Measurements from ENCODE around the gene FCN3. TPM values are rescaled to one million over a fixed set of nuclear protein-coding genes. Genes with fewer than 3 reads are reported as not detected.

The FCN3 gene
- total RNA-seq, 5 donors from 2014 or later (not counting 1 experiment from before 2014, with no cell fraction given): 0.26 to 0.44 (median 0.38) TPM; not detected in 2

DNA sequence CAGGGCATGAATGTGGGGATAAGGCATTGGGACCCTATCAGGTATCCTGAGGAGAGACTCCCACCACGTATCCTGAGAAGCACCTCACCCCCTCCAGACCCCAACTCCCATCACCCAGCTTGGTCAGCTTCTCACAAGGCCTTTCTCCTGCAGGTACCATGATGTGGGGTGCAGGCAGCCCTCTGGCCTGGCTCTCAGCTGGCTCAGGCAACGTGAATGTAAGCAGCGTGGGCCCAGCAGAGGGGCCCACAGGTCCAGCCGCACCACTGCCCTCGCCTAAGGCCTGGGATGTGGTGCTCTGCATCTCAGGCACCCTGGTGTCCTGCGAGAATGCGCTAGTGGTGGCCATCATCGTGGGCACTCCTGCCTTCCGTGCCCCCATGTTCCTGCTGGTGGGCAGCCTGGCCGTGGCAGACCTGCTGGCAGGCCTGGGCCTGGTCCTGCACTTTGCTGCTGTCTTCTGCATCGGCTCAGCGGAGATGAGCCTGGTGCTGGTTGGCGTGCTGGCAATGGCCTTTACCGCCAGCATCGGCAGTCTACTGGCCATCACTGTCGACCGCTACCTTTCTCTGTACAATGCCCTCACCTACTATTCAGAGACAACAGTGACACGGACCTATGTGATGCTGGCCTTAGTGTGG, 19.1 kb upstream of the FCN3 start:
- Mint-ChIP-seq H3K36me3 (no peaks in the 10 kb centered on the region), H3K27me3 (peaks cover 0 to 3% of the 10 kb centered on the region in 2 donors), H3K27ac (no peak overlapping the region), H3K4me1 (peaks cover 11 to 25% (median 21%) of the 10 kb centered on the region in 3 donors), H3K4me3 (peak overlapping the region in 2 of 3 donors; percentile 17 to 95), H3K9me3 (no peaks in the 10 kb centered on the region)
- no peaks in the 10 kb centered on the region for H3K36me3 ChIP-seq (ENCODE audit: control insufficient read depth in 2 of 2, extremely low read depth in 1 of 2, insufficient read depth in 1 of 2, low read length in 1 of 2)
- ChIA-PET POLR2A (interaction anchor here in 1 of 2 donors (0.9 kb wide), 1 partner anchor 25 kb away, joined by 4 read pairs; no protein-coding TSS in a partner anchor), CTCF (interaction anchor here in 1 of 2 donors (0.6 to 1.0 kb wide), 3 partner anchors 95 to 210 kb away, joined by 3 to 7 read pairs (median 3); partner anchors contain the start of gene AHDC1)
- H3K27me3 ChIP-seq (replicated peaks in 1 of 2; ENCODE audit: control insufficient read depth in 2 of 2, extremely low read depth in 1 of 2, insufficient read depth in 2 of 2, low read length in 1 of 2): peaks cover 0 to 22% of the 10 kb centered on the region in 2 experiments
- H3K4me1 ChIP-seq (ENCODE audit: control insufficient read depth in 1 of 2, extremely low read depth in 1 of 2, insufficient read depth in 2 of 2, low read length in 2 of 2): peaks cover 5 to 30% of the 10 kb centered on the region in 2 experiments
- no peak for ATAC-seq (replicated peaks in 1 of 4)
- no peaks in the 10 kb centered on the region for H3K9me3 ChIP-seq
- H3K4me3 ChIP-seq (ENCODE audit: control insufficient read depth in 1 of 2, extremely low read depth in 1 of 2, low read length in 1 of 2): no peak overlapping the region
- 96% methylated on average over 12 of the region's 18 CpGs for WGBS (ENCODE audit: insufficient coverage)
- no peak overlapping the region for H3K27ac ChIP-seq (ENCODE audit: low read length)
- peak in 1 of 35 experiments; percentile 6 for DNase-seq

GRCh38 chr1:27392778-27393635, 18.4 kb upstream of the FCN3 start:
- 25% methylated on average over 19 of the region's 30 CpGs for WGBS (ENCODE audit: insufficient coverage)
- peaks cover 11 to 26% (median 24%) of the 10 kb centered on the region in 3 donors for H3K4me1 Mint-ChIP-seq
- ATAC-seq (replicated peaks in 1 of 4) (no peak), DNase-seq (no peak)
- Histone ChIP-seq H3K27me3 (replicated peaks in 1 of 2; ENCODE audit: control insufficient read depth in 2 of 2, extremely low read depth in 1 of 2, insufficient read depth in 2 of 2, low read length in 1 of 2) (peaks cover 0 to 22% of the 10 kb centered on the region in 2 experiments), H3K9me3 (no peaks in the 10 kb centered on the region), H3K4me1 (ENCODE audit: control insufficient read depth in 1 of 2, extremely low read depth in 1 of 2, insufficient read depth in 2 of 2, low read length in 2 of 2) (peaks cover 5 to 30% of the 10 kb centered on the region in 2 experiments), H3K36me3 (ENCODE audit: control insufficient read depth in 2 of 2, extremely low read depth in 1 of 2, insufficient read depth in 1 of 2, low read length in 1 of 2) (no peaks in the 10 kb centered on the region), H3K4me3 (ENCODE audit: control insufficient read depth in 1 of 2, extremely low read depth in 1 of 2, low read length in 1 of 2) (peak overlapping the region; percentile 45 to 61), H3K27ac (ENCODE audit: low read length) (no peak overlapping the region)
- CTCF ChIA-PET: interaction anchor here (0.6 to 1.0 kb wide), 4 partner anchors 94 to 211 kb away, joined by 3 to 7 read pairs (median 3); partner anchors contain the start of gene AHDC1 (in 1 of the 2)
- peaks cover 0 to 3% of the 10 kb centered on the region in 2 donors for H3K27me3 Mint-ChIP-seq
- no peaks in the 10 kb centered on the region for H3K36me3 Mint-ChIP-seq
- POLR2A ChIA-PET: no interaction called here
- peak overlapping the region; percentile 60 to 95 (median 66) for H3K4me3 Mint-ChIP-seq
- H3K9me3 Mint-ChIP-seq: no peaks in the 10 kb centered on the region
- no peak overlapping the region for H3K27ac Mint-ChIP-seq

DNA sequence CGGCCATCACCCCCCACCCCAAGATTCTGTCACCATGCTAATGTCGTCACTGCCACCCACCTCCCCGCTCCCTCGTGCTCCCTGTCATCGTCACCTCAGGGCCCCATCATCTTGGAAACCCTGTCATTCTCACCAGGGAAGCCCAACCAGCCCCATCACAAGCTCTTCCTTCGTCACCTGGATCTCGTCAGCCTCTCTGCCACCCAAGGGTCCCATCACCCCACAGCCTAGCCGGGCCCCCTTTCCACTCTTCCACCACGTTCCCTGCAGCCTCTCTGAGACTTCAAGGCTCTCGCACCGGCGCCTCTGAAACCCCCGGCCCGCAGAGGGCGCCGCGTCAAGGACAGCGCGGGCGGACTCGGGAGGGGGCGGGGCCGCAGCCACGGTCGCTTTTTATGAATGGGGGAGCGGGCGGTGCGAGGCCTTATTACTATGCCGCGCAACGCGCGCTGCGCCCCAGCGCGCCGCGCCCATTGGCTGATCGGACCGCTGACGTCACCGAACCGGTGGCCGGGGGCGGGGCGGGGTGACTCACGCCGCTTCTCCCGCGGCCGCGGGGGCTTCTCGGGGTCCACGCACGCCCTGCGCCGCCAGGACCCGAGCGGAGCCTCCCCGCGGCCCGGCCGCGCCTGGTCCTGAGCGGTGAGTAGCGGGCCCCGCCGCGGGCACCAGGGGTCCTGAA, 17.6 kb upstream of the FCN3 start, which contains the start of gene GPR3:
Gene GPR3 (plus strand): TSS at position 527 of the 682 bp plus-strand sequence. CDS start 1,177 bp downstream, outside the sequence.
- ChIA-PET CTCF (interaction anchor here in 1 of 2 donors (0.7 to 1.1 kb wide), 4 partner anchors 42 to 1513 kb away, joined by 3 to 7 read pairs (median 3); no protein-coding TSS in a partner anchor), POLR2A (interaction anchor here in 1 of 2 donors (0.6 kb wide), 1 partner anchor 1515 kb away, joined by 10 read pairs; no protein-coding TSS in a partner anchor)
- Mint-ChIP-seq H3K4me1 (peaks cover 11 to 26% (median 24%) of the 10 kb centered on the region in 3 donors), H3K4me3 (peak within 1 kb of the TSS; percentile 69 to 95 (median 76)), H3K27me3 (peaks cover 0 to 3% of the 10 kb centered on the region in 2 donors), H3K9me3 (no peaks in the 10 kb centered on the region), H3K36me3 (no peaks in the 10 kb centered on the region), H3K27ac (peak within 1 kb of the TSS; percentile 37 to 38)
- 2% methylated on average over 67 of the region's 69 CpGs for WGBS (ENCODE audit: insufficient coverage)
- H3K9me3 ChIP-seq: no peaks in the 10 kb centered on the region
- H3K27me3 ChIP-seq (replicated peaks in 1 of 2; ENCODE audit: control insufficient read depth in 2 of 2, extremely low read depth in 1 of 2, insufficient read depth in 2 of 2, low read length in 1 of 2): peaks cover 0 to 22% of the 10 kb centered on the region in 2 experiments
- H3K27ac ChIP-seq (ENCODE audit: low read length): no peak within 1 kb of the TSS
- H3K36me3 ChIP-seq (ENCODE audit: control insufficient read depth in 2 of 2, extremely low read depth in 1 of 2, insufficient read depth in 1 of 2, low read length in 1 of 2): no peaks in the 10 kb centered on the region
- H3K4me1 ChIP-seq (ENCODE audit: control insufficient read depth in 1 of 2, extremely low read depth in 1 of 2, insufficient read depth in 2 of 2, low read length in 2 of 2): peaks cover 5 to 30% of the 10 kb centered on the region in 2 experiments
- peak within 1 kb of the TSS; percentile 45 to 61 for H3K4me3 ChIP-seq (ENCODE audit: control insufficient read depth in 1 of 2, extremely low read depth in 1 of 2, low read length in 1 of 2)
- peak; percentile 84 to 96 (median 91) for DNase-seq
- ATAC-seq (replicated peaks in 1 of 4): peak; percentile 91 to 93 (median 92)

DNA sequence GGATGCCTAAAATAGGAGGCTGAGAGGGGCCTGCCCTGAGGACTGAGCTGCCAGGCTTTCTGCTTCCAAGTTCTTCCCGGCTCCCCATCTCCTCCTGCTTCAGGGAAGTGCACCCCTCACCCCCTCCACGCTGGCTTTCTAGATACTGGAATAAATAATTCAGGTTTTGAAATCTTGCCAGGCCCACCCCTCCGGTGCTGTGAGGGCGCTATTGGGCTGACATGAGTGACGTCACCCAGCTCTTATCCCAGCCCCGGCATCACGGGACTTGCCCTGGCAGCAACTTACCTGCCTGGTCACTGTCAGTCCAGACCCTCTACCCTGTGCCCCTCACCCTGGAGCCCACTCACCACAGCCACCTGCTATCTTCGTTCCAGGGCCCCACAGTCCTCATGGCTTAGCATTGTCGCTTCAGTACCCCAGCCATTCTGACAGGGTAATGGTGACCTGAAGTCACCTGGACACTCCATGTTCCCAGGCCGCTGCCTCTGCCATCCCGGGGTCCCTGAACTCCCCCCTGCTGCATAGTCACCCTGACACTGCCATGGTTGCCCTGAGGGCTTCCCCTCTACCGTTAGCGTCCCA, 17.0 kb upstream of the FCN3 start:
- POLR2A ChIA-PET: no interaction called here
- 24% methylated on average over 11 of the region's 13 CpGs for WGBS (ENCODE audit: insufficient coverage)
- H3K36me3 ChIP-seq (ENCODE audit: control insufficient read depth in 2 of 2, extremely low read depth in 1 of 2, insufficient read depth in 1 of 2, low read length in 1 of 2): no peaks in the 10 kb centered on the region
- Mint-ChIP-seq H3K4me3 (peak overlapping the region; percentile 69 to 95 (median 76)), H3K27ac (no peak overlapping the region), H3K36me3 (no peaks in the 10 kb centered on the region), H3K4me1 (peaks cover 11 to 26% (median 24%) of the 10 kb centered on the region in 3 donors), H3K9me3 (no peaks in the 10 kb centered on the region), H3K27me3 (peaks cover 0 to 3% of the 10 kb centered on the region in 2 donors)
- no peak overlapping the region for H3K27ac ChIP-seq (ENCODE audit: low read length)
- CTCF ChIA-PET: interaction anchor here (0.7 to 2.3 kb wide), 10 partner anchors 14 to 1514 kb away, joined by 3 to 9 read pairs (median 4); no protein-coding TSS in a partner anchor
- DNase-seq: peak in 8 of 35 experiments; percentile 16 to 56 (median 25)
- no peaks in the 10 kb centered on the region for H3K9me3 ChIP-seq
- H3K27me3 ChIP-seq (replicated peaks in 1 of 2; ENCODE audit: control insufficient read depth in 2 of 2, extremely low read depth in 1 of 2, insufficient read depth in 2 of 2, low read length in 1 of 2): peaks cover 0 to 22% of the 10 kb centered on the region in 2 experiments
- ATAC-seq (replicated peaks in 1 of 4): no peak
- H3K4me1 ChIP-seq (ENCODE audit: control insufficient read depth in 1 of 2, extremely low read depth in 1 of 2, insufficient read depth in 2 of 2, low read length in 2 of 2): peaks cover 5 to 30% of the 10 kb centered on the region in 2 experiments
- H3K4me3 ChIP-seq (ENCODE audit: control insufficient read depth in 1 of 2, extremely low read depth in 1 of 2, low read length in 1 of 2): peak overlapping the region in 1 of 2 donors; percentile 34

DNA sequence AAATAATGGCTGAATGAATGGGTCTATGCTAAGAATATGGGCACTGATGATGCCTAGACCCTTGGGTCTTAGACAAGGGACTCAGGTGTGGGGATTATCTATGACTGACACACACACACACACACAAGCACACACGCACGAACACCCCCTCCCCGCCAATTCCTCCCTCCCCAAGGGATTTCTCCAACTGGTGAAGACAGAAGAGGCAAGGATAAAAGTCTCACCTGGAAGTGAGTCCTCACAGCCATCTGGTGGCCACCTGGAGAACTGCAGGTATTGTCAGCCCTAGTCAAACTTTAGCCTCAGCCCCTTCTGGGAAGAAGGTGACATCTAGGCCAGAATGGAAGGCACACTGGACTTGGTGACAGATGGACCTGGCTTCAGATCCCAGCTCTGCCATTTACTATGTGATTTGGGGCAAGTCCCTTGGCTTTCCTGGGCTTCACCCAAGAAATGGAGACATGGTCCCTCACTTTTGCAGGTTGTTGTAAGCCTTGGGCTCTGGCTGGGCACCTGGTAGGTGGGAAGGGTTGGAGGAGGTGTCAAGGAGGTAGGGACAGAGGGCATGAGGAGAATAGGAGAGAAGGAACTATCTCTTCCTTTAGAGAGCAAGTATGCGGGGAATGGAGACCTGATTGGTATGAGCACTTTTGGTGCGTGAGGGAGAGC, 13.8 kb upstream of the FCN3 start:
- H3K27me3 Mint-ChIP-seq: peaks cover 0 to 3% of the 10 kb centered on the region in 2 donors
- H3K4me1 Mint-ChIP-seq: peaks cover 11 to 18% (median 16%) of the 10 kb centered on the region in 3 donors
- peak in 2 of 4 experiments; percentile 16 to 18 for ATAC-seq (replicated peaks in 1 of 4)
- no peak overlapping the region for H3K27ac ChIP-seq (ENCODE audit: low read length)
- ChIA-PET POLR2A (no interaction called here), CTCF (interaction anchor here (0.7 to 2.6 kb wide), 13 partner anchors 8 to 344 kb away, joined by 3 to 16 read pairs (median 4); no protein-coding TSS in a partner anchor)
- no peak overlapping the region for H3K4me3 Mint-ChIP-seq
- no peaks in the 10 kb centered on the region for H3K9me3 ChIP-seq
- no peaks in the 10 kb centered on the region for H3K9me3 Mint-ChIP-seq
- peak in 33 of 35 experiments; percentile 31 to 85 (median 67) for DNase-seq
- no peak overlapping the region for H3K4me3 ChIP-seq (ENCODE audit: control insufficient read depth in 1 of 2, extremely low read depth in 1 of 2, low read length in 1 of 2)
- no peaks in the 10 kb centered on the region for H3K36me3 ChIP-seq (ENCODE audit: control insufficient read depth in 2 of 2, extremely low read depth in 1 of 2, insufficient read depth in 1 of 2, low read length in 1 of 2)
- 100% methylated on average over 1 of the region's 5 CpGs for WGBS (ENCODE audit: insufficient coverage)
- peaks cover 5 to 18% of the 10 kb centered on the region in 2 experiments for H3K4me1 ChIP-seq (ENCODE audit: control insufficient read depth in 1 of 2, extremely low read depth in 1 of 2, insufficient read depth in 2 of 2, low read length in 2 of 2)
- peaks cover 0 to 23% of the 10 kb centered on the region in 2 experiments for H3K27me3 ChIP-seq (replicated peaks in 1 of 2; ENCODE audit: control insufficient read depth in 2 of 2, extremely low read depth in 1 of 2, insufficient read depth in 2 of 2, low read length in 1 of 2)
- peak overlapping the region in 1 of 2 donors; percentile 20 for H3K27ac Mint-ChIP-seq
- H3K36me3 Mint-ChIP-seq: no peaks in the 10 kb centered on the region

Data from T-cell (primary cell).